ENCODE data around the gene CYP27C1.
"Not testable (repeated sequence)": the region's sequence is repeated elsewhere in the genome, so short reads cannot be mapped to it uniquely, and the experiment has no call there.

The CYP27C1 gene

DNA sequence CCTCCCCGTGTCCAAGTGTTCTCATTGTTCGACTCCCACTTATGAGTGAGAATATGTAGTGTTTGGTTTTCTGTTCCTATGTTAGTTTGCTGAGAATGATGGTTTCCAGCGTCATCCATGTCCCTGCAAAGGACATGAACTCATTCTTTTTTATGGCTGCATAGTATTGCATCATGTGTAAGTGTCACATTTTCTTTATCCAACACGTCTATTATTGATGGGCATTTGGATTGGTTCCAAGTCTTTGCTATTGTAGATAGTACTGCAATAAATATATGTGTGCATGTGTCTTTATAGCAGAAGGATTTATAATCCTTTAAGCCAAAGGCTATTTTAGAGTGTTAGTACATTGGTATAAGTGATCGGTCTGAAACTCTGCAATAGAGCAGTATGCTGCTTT is 4.0 kb upstream of the CYP27C1 start:
- DNase-seq (ENCODE audit: low spot score) = not testable (repeated sequence)

DNA sequence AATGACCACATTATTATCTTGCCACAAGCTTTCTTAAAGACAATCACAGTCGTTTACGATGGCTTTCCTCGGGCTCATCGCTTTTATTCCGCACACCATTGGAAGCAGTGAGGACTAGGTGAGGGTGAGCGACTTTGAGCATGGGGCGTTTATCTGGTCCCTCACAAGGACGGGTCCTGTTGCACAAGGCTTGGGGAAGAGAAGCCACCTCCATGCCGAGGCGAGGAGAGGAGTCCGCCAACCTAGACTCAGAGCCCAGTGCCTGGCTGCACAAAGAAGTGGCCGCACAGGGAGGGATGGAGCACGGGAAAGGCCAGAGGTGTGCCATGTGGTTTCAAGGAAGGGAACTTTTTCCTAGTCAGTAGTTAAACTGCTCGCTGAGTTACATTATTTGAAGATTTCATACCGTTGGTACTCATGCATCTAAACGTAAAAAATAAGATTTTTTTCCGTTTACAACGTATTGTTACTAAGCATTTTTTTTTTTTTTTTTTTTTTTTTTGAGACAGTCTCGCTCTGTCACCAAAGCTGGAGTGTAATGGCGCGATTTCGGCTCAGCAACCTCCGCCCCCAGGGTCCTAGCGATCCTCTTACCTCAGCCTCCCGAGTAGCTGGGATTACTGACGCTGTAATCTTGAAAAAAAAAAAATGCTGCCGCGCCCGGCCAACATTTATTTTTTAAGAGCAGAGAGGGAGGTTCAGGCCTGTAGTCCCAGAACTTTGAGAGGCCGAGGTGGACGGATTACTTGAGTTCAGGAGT is 849 bp upstream of the CYP27C1 start:
- no peak for DNase-seq (ENCODE audit: low spot score)

DNA sequence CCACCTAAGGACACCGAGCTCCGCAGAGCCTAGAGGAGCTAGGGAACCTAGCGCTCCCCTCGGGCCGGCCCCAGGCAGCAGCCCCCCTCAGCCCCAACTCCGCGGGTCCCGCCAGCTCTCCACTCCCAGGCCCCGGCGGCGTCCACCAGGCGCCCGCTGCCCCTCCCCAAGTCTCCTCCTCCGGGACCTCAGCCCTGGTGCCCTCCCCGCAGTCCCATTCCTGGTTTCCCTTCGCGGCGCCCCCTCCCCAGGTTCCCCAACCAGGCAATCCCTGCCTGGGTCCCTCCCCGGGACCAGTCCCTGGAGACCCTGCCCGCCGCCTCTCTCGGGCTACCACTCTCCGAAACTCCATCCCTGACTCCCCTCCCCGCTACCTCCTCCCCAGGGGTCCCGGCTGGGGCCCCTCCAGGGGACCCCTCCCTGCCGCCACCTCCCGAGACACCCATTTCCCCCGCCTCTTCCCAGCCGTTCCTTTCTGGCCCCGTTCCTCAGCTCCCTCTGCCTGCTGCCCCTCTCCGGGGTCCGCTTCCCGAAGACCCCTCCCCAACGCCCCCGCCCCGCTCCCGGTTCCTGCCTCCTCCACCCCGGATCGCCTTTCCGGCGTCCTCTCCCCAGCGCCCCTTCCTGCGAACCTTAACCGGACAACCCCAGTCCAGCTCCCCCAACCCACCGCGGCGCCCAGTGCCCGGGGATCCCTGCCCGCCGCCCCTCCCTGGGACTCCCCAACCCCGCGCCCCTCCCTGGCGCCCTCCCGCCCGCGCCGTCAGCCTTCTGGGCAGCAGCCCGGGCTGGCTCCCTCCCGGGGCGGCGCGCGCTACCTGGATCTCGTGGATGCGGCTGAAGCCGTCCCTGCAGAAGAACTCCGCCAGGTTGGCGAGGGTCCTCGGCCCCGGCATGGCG is 678 bp downstream of the CYP27C1 start:
- DNase-seq (ENCODE audit: low spot score) = no peak

DNA sequence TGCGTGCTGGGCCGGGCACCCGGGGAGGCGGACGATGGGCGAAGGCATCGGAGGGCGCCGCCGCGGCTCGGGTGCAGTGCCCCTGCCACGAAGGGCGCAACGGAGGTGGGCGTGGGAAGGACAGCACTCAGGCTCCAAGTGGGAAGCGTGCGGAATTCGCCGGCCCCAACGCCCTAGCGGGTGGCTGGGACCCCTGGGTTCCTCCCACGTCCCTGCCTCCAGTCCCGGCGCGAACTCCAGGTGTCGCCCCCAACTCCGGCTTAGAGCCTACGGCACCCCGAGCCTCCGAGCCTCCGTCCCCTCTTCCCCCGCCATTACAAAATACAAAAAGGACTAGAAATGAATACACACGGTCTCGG is 1.3 kb downstream of the CYP27C1 start:
- no peak for DNase-seq (ENCODE audit: low spot score)

DNA sequence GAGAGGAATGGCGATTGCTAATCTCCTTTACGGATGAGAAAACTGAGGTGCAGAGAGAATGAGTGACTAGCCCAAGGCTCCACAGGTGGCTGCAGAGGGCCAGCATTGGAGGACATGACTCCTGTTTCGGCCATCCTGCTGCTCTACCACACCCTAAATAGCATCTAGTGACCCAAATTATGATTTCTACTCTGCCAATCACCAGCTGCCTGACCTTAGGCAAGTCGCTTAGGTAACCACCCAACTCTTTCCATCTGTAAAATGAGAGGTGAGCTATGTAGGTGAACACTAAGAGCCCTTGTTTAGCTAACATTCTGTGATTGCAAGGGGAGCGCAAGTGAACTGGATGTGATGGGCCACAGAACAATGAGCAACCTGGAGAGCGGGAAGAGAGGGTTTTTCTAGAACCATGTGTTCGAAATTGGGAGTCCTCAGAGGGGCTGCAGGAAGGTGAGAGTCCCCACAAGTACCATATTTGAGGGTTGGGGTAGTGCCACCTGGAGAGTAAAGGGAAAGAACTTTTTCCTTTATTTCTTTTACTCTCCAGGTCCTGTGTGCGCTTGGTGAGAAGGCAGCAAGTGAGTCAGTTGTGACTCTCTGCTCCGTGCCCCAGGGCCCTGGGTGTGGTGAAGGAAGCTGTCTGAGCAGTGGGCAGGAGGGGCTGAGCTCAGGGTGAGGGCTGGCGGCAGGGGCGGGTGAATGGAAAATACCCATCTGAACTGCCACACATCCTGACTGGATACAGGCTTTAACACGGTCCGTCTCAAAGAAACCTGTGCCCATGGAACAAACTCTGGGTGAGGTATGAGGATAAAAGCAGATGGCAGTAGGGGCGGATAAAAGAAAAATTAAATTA is 2.4 kb downstream of the CYP27C1 start:
- DNase-seq (ENCODE audit: low spot score) = no peak

DNA sequence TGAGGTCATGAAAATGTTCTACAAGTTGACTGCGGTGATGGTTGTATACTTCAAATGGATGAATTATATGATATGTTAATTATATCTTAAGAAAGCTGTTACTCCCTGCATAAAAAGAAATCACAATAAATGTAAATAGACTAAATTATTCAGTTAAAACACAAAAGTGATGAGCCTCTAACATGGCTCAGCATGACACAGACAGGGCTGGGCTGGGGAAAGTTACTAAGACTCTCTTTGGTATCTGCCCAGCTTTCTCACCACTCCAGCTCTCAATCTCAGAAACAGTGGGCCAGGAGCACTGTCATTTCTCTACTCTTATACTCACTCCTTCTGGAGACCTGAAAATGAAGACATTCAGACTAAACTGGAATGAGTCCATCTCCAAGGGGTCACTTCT is 3.5 kb downstream of the CYP27C1 start:
- no peak for DNase-seq (ENCODE audit: low spot score)

DNA sequence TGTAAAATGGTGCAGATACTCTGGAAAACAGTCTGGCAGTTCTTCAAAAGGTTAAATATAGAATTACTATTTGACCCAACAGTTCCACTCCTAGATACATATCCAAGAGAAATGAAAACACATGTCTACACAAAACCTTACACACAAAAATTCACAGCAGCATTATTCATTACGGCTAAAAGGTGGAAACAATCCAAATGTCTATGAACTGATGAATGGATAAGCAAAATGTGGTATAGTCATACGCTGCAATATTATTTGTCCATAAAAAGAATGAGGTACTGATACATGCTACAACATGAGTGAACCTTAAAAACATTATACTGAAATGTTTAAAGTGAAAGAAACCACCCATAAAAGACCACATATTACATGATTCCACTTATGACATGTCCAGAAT is 4.0 kb downstream of the CYP27C1 start:
- no peak for DNase-seq (ENCODE audit: low spot score)

DNA sequence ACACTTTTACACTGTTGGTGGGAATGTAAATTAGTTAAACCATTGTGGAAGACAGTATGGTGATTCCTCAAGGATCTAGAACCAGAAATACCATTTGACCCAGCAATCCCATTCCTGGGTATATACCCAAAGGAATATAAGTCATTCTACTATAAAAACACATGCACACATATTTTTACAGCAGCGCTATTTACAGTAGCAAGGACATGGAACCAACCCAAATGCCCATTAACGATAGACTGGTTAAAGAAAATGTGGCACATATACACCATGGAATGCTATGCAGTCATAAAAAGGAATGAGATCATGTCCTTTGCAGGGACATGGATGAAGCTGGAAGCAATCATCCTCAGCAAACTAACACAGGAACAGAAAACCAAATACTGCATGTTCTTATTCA is 5.9 kb downstream of the CYP27C1 start:
- DNase-seq (ENCODE audit: low spot score) = not testable (repeated sequence)

DNA sequence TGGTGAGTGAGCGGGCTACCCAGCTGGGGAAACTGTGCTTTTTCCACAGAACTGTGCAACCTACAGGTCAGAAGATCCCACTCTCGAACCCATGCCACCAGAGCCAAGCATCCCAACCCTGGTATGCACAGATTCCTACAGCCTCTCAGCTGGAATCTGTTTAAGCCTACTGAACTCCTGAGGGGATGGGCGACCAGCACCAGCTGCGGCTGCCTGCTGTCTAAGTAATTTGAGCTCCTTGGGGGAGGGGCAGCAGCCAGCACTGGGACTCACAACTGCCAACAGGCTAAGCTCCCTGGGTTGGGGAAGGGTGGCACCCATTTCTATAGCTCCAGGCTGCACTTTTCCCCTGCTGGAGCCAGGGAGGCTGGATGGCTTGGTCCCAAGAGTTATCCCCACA is 11.8 kb downstream of the CYP27C1 start:
- DNase-seq (ENCODE audit: low spot score) = no peak

DNA sequence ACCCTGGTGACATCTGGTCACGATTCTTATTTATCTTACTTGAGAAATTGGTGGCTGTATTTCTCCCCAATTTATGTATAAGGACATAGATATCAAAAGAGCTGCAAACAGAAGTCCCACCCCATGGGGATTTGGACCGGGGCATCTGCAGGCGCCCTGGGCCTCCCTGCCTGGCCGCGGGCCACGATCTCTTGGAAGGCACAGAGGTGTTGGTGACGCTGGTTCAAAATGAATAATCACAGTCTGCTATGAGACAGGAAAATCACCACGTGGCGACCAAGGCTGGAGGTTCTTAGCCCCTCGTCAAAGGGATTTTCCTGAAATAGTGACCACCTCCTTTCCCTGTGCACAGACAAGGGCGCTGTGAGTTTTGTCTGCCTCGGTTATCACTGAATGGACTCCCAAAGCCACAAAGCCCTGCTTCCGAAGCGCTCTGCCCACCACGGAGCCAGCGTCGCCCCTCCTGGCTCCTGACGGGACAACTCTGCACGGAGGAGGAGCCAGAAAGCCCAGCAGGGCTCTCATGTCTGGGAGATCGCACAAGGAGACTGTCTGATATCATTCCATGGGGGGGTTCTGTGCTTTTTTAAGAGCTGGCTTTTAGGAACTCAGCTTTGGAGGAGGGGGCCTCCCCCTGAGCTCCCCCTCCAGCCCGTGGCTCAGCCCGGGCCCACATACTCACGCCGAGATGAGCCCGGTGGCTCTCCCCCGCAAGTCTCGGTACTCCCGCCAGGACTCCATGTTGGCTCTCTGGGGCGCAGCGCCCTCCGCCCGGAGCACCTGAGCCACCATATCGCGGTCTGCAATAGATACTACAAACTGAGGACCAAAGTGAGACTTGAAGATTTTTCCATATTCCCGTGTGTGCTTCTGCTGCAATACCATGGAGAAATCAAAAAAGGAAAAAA is 14.6 kb downstream of the CYP27C1 start:
- DNase-seq (ENCODE audit: low spot score) = no peak

DNA sequence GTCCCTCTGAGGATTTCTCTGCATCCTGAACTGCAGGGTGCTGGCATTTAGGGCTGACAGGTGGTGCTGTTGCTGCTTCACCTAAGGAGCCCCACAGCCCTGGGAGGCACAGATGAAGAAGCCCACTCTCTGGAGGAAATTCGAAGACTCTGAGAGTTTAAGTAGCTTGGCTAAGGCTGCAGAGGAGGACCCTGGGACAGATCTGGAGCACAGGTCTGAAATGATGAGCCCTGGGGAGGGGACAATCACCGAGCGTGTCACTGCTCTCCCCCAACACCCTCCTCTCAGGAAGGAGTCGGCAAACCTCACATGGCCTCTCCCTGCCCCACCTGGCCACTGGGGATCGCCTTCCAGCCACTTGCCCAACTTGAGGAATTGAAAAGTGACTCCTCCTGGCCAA is 18.6 kb downstream of the CYP27C1 start:
- DNase-seq (ENCODE audit: low spot score) = no peak

DNA sequence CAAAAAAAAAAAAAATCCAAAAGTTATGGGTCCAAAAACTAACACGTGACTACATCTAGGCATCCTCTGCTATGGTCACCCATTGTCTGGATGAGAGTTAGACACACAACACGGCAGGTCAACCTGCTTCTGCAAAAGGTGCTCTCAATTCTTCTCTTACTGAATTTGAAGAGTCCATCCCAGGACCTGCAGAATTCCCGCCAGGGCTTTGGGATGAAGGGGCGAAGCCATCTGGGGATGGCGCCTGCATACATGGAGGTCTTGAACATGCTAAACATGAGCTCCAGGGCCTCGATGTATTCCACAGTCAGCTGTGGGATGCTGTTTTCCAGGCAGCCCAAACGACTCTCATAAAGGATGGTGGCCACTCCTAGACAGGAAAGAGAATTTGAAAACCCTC is 19.1 kb downstream of the CYP27C1 start:
- no peak for DNase-seq (ENCODE audit: low spot score)

DNA sequence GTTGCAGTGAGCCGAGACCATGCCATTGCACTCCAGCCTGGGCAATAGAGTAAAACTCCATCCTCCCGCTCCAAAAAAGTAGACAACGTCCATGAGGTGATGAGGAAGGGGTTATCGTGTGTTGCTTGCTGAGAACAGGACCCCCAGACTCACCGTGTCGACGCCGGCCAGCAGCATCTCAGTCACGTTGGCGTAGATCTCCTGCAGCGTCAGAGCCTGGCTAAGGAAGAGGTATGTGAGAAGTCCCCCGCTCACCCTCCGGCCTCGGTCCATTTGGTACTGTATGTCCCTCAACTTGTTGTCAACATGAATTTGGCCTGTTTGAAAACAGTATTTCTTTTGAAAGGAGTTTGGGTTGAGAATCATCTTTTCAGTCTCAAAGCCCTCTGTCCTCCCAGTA is 20.9 kb downstream of the CYP27C1 start:
- no peak for DNase-seq (ENCODE audit: low spot score)

DNA sequence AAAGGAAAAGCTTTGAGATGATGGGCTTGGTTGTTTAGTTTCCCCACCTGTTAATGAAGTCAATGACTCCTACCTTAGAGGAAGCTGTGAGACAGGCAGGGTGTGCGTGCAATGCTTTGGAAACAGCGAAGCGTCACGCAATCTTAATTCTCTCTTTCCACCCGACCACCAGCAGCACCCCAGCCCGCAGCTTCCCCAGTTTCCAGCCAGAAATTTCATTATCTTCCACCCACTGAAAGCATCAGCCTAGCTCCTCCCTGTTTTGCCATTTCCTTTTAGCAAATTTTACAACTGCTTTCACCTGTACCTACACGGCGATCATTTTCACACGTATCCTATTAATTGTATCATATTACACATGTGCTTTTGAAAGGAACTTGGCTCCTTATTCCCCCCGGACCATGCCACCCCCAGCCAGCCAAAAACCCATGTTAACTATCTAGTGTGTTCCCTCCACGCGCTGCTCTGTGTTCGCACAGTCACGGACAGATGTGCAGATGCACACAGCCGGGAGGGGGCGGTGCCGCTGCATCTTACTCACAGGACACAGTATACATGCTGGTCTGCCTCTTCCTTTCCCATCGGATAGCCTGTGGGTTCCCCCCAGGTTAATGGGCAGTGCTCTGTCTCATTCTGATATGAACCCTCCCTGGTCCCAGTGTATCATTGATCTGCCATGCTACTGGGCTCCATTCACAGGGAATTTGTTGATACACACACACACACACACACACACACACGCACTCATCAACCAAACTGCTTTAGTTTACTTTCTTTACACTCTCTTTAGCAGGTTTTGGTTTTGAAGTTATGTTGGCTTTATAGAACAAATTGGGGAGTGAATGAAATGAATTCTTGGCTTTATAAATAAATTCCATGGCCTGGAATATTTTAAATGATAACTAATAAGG is 22.4 kb downstream of the CYP27C1 start:
- peak; percentile 70 for DNase-seq (ENCODE audit: low spot score)

DNA sequence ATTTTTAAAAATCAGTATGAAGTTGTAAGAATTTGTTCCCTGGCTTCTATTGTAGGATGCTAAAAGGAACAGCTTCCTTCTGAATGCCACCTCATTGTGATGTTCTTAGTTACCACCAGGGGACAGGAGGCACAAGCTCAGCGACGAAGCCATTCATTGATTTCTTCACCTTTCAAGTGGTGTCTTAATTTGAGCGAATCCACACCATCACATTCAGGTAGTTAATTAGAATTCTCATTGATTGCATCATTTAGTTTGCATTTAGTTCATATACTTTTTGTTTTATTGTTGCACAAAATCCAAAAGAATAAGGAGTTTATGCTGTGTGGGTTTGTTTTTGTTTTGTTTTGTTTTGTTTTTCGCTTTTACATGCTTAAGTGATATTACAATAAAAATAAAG is 23.1 kb downstream of the CYP27C1 start:
- DNase-seq (ENCODE audit: low spot score) = peak; percentile 68

DNA sequence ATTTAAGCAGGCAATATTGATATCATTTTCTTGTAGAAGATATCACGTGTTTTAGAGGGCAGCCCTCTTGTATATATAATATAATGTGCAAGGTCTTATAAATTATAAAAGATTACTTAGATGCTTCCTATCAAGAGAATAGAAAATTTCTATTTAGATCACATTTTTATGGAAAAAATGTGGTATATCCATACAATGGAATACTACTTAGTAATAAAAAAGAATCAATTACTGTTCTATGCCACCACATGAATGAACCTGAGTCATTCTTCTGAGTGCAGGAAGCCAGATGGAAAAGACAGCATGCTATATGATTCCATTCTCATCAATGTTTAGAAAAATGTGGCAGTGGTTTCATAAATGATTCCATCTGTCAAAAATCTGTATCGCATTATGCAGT is 23.6 kb downstream of the CYP27C1 start:
- DNase-seq (ENCODE audit: low spot score) = no peak

DNA sequence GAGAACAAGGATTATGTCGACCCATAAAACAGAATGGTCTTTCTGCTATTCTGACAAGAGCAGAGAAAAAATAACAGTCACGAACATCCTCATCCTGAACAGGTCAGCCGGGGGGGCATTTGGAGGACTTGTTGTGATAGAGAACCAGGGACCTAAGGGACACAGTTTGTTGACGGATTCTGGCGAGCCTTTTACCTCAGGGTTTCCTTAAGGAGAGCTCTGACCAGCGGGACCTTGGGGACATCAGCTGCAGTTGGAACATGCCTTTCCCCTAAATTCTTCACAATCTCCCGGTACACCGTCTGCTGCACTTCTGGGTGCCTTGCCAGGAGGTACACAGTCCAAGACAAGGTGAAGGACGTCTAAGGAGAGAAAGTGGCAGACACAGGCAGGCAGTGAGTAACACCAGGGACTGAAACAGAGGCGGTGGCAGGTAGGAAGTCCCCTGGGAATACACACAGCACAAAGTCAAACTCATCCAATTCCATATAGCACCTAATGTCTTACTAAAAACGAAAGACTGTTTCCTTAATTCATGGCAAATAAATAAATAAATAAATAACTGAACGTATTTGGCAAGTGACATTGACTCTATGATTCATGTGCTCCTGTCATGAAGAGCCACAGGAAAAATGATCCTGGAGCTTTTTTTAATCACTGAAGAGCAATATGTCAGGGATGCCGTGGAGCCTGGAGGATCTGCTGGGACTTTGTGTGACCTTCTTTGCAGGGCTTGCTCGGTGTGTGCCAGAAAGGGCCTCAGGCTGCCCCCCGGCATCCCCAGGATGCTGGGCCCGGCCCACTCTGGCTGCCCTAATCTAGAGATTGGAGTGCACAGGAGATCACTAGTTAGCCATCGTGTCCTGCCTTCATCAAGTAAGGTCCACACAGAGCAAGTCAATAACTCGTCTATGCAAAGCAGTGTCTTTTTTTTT is 24.7 kb downstream of the CYP27C1 start:
- DNase-seq (ENCODE audit: low spot score) = no peak

DNA sequence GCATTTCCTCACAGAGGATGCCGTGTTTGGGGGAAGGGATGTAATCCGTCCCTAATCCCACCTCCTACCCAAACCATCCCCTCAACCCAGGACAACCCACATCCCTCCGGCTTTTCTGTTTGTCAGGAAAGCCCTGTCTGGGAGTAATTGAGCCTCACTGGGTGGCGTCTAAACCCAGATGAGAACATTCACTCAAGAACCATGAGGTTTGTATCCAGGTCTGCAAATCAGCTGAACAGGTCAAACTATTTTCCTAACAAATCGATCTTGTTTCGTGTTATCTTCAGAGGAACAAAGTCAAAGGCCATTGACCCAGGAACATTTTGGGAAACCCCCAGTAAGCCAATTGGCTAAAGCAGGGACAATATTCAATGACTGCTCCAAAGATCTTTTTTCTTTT is 25.7 kb downstream of the CYP27C1 start:
- no peak for DNase-seq (ENCODE audit: low spot score)

DNA sequence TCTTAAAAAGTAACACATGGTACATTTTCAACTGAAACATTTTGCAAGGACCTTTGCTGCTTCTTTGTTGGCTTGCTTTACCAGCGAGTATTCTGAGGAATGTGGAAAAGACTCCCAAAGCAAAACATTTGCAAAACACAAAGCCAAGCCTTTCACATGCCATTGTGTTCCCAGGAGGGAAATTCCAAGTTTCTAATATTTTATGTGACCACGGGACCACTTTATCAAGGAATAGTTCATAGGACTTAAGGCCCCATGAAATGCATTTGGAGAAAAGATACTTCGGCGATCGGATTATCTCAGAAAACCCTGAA is 26.2 kb downstream of the CYP27C1 start:
- DNase-seq (ENCODE audit: low spot score) = no peak
